Stimulated activated CD4-positive, alpha-beta T cell treated with anti-CD3 and anti-CD28 coated beads, TNF-alpha, amount 100 ng/mL, for 1 hour (primary cell): ENCODE results near the gene SPHKAP.
"Not testable (repeated sequence)": the region's sequence is repeated elsewhere in the genome, so short reads cannot be mapped to it uniquely, and the experiment has no call there.

Experiments used
- DNase-seq, 3 donors: peaks; one replicate each; pipeline ENCODE4 v3.0.0-alpha.2; 2020; ENCODE audit warnings: low read depth in 3 of 3, low spot score in 1 of 3

The SPHKAP gene

GRCh38 chr2:228094377-228094921 is 87.0 kb downstream of the SPHKAP start:
- no peak for DNase-seq

GRCh38 chr2:228092056-228092455 is 89.4 kb downstream of the SPHKAP start:
- DNase-seq, result no peak

GRCh38 chr2:228086561-228086960 is 94.9 kb downstream of the SPHKAP start:
- no peak for DNase-seq

- no peak for DNase-seq
These were observed 96.8 kb downstream of the SPHKAP start for GRCh38 chr2:228084717-228085116.

- no peak for DNase-seq
These were observed 98.4 kb downstream of the SPHKAP start for GRCh38 chr2:228083131-228083530.

GRCh38 chr2:228082571-228082970 is 98.9 kb downstream of the SPHKAP start:
- no peak for DNase-seq

GRCh38 chr2:228079194-228079593 is 102.3 kb downstream of the SPHKAP start:
- no peak for DNase-seq

- not testable (repeated sequence) for DNase-seq
These were observed 104.8 kb downstream of the SPHKAP start for GRCh38 chr2:228076695-228077094.

- no peak for DNase-seq
These were observed 108.8 kb downstream of the SPHKAP start for GRCh38 chr2:228072669-228073068.

- no peak for DNase-seq
These were observed 114.2 kb downstream of the SPHKAP start for GRCh38 chr2:228067309-228067708.

- DNase-seq, result no peak
These were observed 115.2 kb downstream of the SPHKAP start for GRCh38 chr2:228066126-228066798.

- no peak for DNase-seq
These were observed 115.8 kb downstream of the SPHKAP start for GRCh38 chr2:228065686-228066085.

GRCh38 chr2:228064796-228065315 is 116.6 kb downstream of the SPHKAP start:
- DNase-seq, result no peak

GRCh38 chr2:228064024-228064423 is 117.5 kb downstream of the SPHKAP start:
- DNase-seq, result no peak

- no peak for DNase-seq
These were observed 117.9 kb downstream of the SPHKAP start for GRCh38 chr2:228063558-228063957.

- DNase-seq, result no peak
These were observed 121.8 kb downstream of the SPHKAP start for GRCh38 chr2:228059735-228060134.

GRCh38 chr2:228056293-228057097 is 125.0 kb downstream of the SPHKAP start:
- no peak for DNase-seq

- DNase-seq, result no peak
These were observed 132.5 kb downstream of the SPHKAP start for GRCh38 chr2:228048838-228049490.

GRCh38 chr2:228040995-228041394 is 140.5 kb downstream of the SPHKAP start:
- DNase-seq, result no peak

- DNase-seq, result no peak
These were observed 141.5 kb downstream of the SPHKAP start for GRCh38 chr2:228039752-228040534.

GRCh38 chr2:228038967-228039366 is 142.5 kb downstream of the SPHKAP start:
- DNase-seq, result no peak
